UCSD-AML1 (cell line): ENCODE measurements around the gene HPS5.

ENCODE experiments used
- DNase-seq: peaks from one replicate; lab custom pipeline; 2025; ENCODE audit not compliant: unreplicated experiment; lab: John Stamatoyannopoulos, UW

The HPS5 gene

GRCh38 chr11:18236664-18237356 is 85.1 kb downstream of the HPS5 start, which contains the start of gene SAA4:
SAA4 (minus strand) TSS chr11:18236802; CDS start chr11:18235926, 876 bp downstream.
- no peak for DNase-seq

GRCh38 chr11:18235394-18236334 is 86.3 kb downstream of the HPS5 start:
- DNase-seq = no peak

GRCh38 chr11:18233912-18234311 is 88.0 kb downstream of the HPS5 start:
- DNase-seq = no peak

GRCh38 chr11:18230859-18231258 is 91.1 kb downstream of the HPS5 start:
- no peak for DNase-seq

GRCh38 chr11:18229501-18229900 is 92.4 kb downstream of the HPS5 start:
- DNase-seq = no peak
